Left ventricle myocardium inferior (tissue), 1 donor: ENCODE measurements around the gene CDC27. TPM values are rescaled to one million over a fixed set of nuclear protein-coding genes. Genes with fewer than 3 reads are reported as not detected.
"Not testable (repeated sequence)": the region's sequence is repeated elsewhere in the genome, so short reads cannot be mapped to it uniquely, and the experiment has no call there.

ENCODE experiments used
- DNase-seq: peaks from one replicate; pipeline ENCODE4 v3.0.0-alpha.2; 2020
- H3K27ac ChIP-seq: fragments of 200-600 bp; replicated peaks from 2 replicates; pipeline ENCODE4 v1.8.0; 2021
- H3K27me3 ChIP-seq: fragments of 200-600 bp; 2 replicates; pipeline ENCODE4 v1.8.0; 2021; ENCODE audit warnings: low read depth
- H3K36me3 ChIP-seq: fragments of 200-600 bp; 2 replicates; pipeline ENCODE4 v1.8.0; 2021
- H3K4me1 ChIP-seq: fragments of 200-600 bp; 2 replicates; pipeline ENCODE4 v1.8.0; 2021
- H3K4me3 ChIP-seq: fragments of 200-600 bp; 2 replicates; pipeline ENCODE4 v1.8.0; 2021; ENCODE audit warnings: mild to moderate bottlenecking, moderate library complexity
- H3K9me3 ChIP-seq: fragments of 200-600 bp; replicated peaks from 2 replicates; pipeline ENCODE4 v1.8.0; 2021
- intact Hi-C: fragments of 100-400 bp; cut with micrococcal nuclease; formaldehyde crosslinking; loops from one replicate; pipeline ENCODE4 v1.11.0; 2022
- total RNA-seq: library from RNA; stranded (reverse); fragmentation: NEBNext Ultra II Directional; extraction: Animal tissue kit (Norgen Biotek cat#: 25700); gene quantifications from one replicate; pipeline ENCODE4 v1.2.1, GENCODE V29; 2021
- TF ChIP-seq, protein P1 (sequence below): fragments of 200-600 bp; IDR thresholded peaks from 2 replicates; pipeline ENCODE4 v1.8.0; 2021; ENCODE audit warnings: antibody characterized with exemption, mild to moderate bottlenecking, borderline replicate concordance
- donor health status: DM: no; HTN: yes; CAD: no; lungs with severe emphysema.

The CDC27 gene
- total RNA-seq, 1 donor from 2014 or later = 92.4 TPM

DNA sequence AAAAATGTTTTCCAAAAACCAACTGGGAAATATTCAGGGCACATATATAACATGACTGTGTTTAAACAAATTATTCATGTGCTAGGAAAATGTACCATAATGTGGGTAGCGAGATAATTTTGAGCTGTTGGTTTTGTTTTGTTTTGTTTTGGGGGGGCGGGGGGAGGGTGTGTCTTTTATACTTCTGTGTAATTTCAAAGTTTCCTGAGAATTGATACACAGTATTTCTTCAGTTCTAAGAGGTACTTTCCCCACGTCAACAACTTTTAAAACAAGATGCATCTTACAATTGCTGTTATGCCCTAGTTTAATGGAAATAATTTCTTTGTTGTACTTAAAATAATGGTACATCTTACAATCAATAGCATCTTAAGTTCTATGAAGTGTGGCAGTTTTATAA is 110.3 kb downstream of the CDC27 start:
- H3K4me1 ChIP-seq = no peaks in the 10 kb centered on the region
- no peak overlapping the region for H3K27ac ChIP-seq
- no peaks in the 10 kb centered on the region for H3K36me3 ChIP-seq
- H3K4me3 ChIP-seq = no peak overlapping the region
- no peaks in the 10 kb centered on the region for H3K27me3 ChIP-seq
- TF ChIP-seq, protein P1, sequence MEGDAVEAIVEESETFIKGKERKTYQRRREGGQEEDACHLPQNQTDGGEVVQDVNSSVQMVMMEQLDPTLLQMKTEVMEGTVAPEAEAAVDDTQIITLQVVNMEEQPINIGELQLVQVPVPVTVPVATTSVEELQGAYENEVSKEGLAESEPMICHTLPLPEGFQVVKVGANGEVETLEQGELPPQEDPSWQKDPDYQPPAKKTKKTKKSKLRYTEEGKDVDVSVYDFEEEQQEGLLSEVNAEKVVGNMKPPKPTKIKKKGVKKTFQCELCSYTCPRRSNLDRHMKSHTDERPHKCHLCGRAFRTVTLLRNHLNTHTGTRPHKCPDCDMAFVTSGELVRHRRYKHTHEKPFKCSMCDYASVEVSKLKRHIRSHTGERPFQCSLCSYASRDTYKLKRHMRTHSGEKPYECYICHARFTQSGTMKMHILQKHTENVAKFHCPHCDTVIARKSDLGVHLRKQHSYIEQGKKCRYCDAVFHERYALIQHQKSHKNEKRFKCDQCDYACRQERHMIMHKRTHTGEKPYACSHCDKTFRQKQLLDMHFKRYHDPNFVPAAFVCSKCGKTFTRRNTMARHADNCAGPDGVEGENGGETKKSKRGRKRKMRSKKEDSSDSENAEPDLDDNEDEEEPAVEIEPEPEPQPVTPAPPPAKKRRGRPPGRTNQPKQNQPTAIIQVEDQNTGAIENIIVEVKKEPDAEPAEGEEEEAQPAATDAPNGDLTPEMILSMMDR = no peak
- H3K9me3 ChIP-seq = no peaks in the 10 kb centered on the region
- no peak for DNase-seq
- intact Hi-C loops = no loop called here

DNA sequence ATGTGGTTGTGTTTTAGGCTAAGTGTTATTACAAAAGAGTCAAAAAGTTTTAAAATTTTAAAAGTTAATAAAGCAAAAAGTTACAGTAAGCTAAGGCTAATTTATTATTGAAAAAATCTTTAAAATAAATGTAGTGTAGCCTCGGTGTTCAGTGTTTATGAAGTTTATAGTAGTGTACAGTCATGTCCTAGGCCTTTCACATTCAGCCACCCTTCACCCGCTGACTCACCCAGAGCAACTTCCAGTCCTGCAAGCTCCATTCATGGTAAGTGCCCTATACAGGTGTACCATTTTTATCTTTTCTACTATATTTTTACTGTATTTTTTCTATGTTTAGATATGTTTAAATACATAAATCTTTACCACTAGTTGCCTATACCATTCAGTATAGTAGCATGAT is 111.5 kb downstream of the CDC27 start:
- DNase-seq = no peak

DNA sequence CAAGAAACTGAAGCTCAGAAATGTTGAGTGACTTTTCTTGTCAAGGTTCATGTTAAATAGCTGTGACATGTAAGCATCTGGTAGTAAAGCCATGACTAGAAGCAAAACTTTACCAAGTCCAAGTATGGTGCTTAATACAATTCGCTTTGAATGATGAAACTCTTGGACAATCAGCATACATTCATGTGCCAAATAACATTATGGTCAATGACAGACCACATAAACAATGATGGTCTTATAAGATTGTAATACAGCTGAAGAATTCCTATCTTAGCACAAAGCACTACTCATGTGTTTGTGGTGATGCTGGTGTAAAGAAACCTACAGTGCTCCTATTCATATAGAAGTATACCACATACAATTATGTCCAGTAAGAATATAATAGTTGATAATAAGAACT is 112.9 kb downstream of the CDC27 start:
- Histone ChIP-seq H3K27ac (no peak overlapping the region), H3K27me3 (no peaks in the 10 kb centered on the region), H3K9me3 (no peaks in the 10 kb centered on the region), H3K4me3 (no peak overlapping the region), H3K36me3 (no peaks in the 10 kb centered on the region), H3K4me1 (peaks cover 2% of the 10 kb centered on the region)
- intact Hi-C loops = no loop called here
- TF ChIP-seq, protein P1 = no peak
- DNase-seq = no peak

More for the DNA sequence above, 111.5 kb downstream of the CDC27 start:
- Histone ChIP-seq H3K4me1 (no peaks in the 10 kb centered on the region), H3K27ac (no peak overlapping the region), H3K9me3 (no peaks in the 10 kb centered on the region), H3K36me3 (no peaks in the 10 kb centered on the region), H3K27me3 (no peaks in the 10 kb centered on the region), H3K4me3 (no peak overlapping the region)
- intact Hi-C loops = no loop called here
- TF ChIP-seq, protein P1 = no peak

DNA sequence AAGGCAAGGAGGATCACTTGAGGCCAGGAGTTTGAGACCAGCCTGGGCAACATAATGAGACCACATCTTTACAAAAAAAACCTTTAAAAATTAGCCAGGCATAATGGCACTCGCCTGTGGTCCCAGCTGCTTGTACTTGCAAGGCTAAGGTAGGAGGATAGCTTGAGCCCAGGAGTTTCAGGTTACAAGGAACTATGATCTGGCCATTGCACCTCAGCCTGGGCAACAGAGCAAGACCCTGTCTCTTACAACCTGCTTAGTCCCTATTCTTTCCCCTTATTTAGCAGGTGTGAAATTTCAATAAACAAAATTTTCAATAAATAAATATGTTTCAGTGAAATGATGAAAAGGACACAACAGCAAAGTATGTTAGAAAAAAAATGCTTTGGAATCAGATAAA is 114.7 kb downstream of the CDC27 start:
- H3K9me3 ChIP-seq, DNase-seq, H3K27ac ChIP-seq, H3K27me3 ChIP-seq, H3K36me3 ChIP-seq, H3K4me3 ChIP-seq, H3K4me1 ChIP-seq, intact Hi-C loops: not testable (repeated sequence)

DNA sequence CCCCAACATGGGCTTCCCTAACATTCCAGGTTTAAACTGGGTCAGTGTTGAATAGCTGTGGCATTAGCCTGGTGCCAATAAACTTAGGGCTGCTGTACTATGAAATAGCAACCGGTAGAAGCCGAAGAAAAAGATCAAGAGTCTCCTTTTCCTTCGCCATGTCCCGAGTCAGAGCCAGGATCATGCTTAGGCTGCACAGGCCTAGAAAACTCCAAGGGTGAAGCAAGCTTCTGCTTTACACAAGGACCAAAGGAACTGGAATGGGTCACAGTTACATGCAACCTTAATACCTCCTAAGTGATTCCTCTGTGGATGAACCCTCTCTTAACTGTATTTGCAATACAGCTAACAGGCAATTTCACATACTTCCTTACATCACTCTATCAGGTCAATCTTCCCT is 115.5 kb downstream of the CDC27 start:
- H3K27me3 ChIP-seq, H3K4me1 ChIP-seq, DNase-seq, H3K36me3 ChIP-seq, H3K27ac ChIP-seq, intact Hi-C loops, H3K9me3 ChIP-seq, H3K4me3 ChIP-seq: not testable (repeated sequence)

DNA sequence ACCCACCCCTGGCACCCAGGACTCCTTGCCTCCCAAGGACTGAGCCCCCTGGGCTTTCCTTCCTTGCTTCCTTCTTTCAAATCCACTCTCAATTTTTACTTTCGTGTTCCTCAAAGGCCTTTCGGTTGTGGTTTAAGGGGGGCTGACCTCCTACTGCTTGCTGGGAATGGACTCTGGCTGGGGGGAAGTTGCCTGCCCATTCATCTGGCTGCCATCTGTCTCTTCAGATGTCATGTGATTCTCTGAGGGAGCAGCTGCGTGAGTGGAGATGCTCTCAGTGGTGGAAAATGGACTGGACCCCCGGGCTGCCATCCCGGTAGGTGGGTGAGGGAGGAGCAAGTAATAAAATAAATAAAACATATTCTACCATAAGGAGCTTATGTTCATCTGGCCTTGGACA is 116.2 kb downstream of the CDC27 start:
- no peaks in the 10 kb centered on the region for H3K9me3 ChIP-seq
- H3K36me3 ChIP-seq = no peaks in the 10 kb centered on the region
- H3K27ac ChIP-seq = no peak overlapping the region
- H3K4me1 ChIP-seq = peaks cover 10% of the 10 kb centered on the region
- H3K4me3 ChIP-seq = no peak overlapping the region
- DNase-seq = no peak
- intact Hi-C loops = no loop called here
- TF ChIP-seq, protein P1 = no peak
- no peaks in the 10 kb centered on the region for H3K27me3 ChIP-seq

DNA sequence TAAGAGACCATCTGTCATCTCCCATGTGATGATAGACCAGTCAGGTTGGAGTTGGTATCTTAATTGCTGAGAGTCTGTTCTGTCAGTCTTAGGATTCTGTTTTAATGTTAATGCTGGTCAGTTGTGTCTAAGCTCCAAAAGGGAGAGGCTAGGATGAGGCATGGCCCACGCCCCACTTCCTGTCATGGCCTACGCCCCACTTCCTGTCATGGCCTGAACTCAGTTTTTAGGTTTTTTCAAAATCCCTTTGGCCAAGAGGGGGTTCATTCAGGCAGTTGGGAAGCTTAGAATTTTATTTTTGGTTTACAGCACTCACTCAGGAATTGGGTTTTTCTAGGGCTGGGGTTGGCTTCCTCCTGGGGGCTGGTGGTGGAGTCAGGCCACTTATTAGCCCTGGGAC is 117.9 kb downstream of the CDC27 start:
- H3K4me3 ChIP-seq, intact Hi-C loops, DNase-seq, H3K36me3 ChIP-seq, H3K9me3 ChIP-seq, H3K27me3 ChIP-seq: not testable (repeated sequence)
- Histone ChIP-seq H3K27ac (peak overlapping the region; percentile 73), H3K4me1 (peaks cover 26% of the 10 kb centered on the region)

DNA sequence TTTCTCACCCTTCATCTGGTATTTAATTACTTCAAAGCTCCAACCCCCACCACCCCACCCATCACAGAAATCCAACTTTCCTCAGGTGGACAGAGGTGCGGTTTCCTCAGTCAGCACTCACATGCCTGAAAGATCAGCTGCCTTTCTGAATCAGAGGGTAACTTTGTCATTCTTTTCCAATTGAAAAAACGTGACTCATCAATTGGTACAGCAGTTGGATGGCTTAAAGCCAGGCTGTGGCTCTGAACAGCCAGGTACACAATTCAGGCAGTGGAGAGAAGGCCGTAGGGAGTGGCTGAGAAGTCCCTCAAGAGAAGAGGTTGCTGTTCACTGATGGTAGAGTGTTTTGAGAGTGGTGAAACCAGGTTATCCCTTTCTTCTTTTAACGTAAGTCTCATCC is 118.8 kb downstream of the CDC27 start:
- peaks cover 28% of the 10 kb centered on the region for H3K4me1 ChIP-seq
- H3K36me3 ChIP-seq, DNase-seq, H3K27me3 ChIP-seq, H3K9me3 ChIP-seq, intact Hi-C loops, H3K4me3 ChIP-seq: not testable (repeated sequence)
- peak overlapping the region; percentile 73 for H3K27ac ChIP-seq
